Endometrium (tissue), 2 donors: ENCODE data around the gene CD109.

Experiments
- FAIRE-seq: peaks from 2 replicates; lab custom pipeline; 2012; peaks lifted over from hg19 to GRCh38; lab: Jason Lieb, UNC
- donor health status: control.
- donor health status: control.

Gene CD109

GRCh38 chr6:73727114-73727513 is 31.1 kb downstream of the CD109 start:
- FAIRE-seq: no peak

GRCh38 chr6:73728548-73729205 is 32.7 kb downstream of the CD109 start:
- FAIRE-seq: no peak

GRCh38 chr6:73731285-73731684 is 35.3 kb downstream of the CD109 start:
- no peak for FAIRE-seq

GRCh38 chr6:73732845-73733675 is 37.1 kb downstream of the CD109 start:
- FAIRE-seq: peak; percentile 37

- FAIRE-seq: no peak
Measured at GRCh38 chr6:73733791-73734190, 37.8 kb downstream of the CD109 start.

GRCh38 chr6:73734832-73735453 is 38.9 kb downstream of the CD109 start:
- no peak for FAIRE-seq

- no peak for FAIRE-seq
Measured at GRCh38 chr6:73738367-73739028, 42.5 kb downstream of the CD109 start.

GRCh38 chr6:73739096-73739495 is 43.1 kb downstream of the CD109 start:
- FAIRE-seq: peak; percentile 96

- FAIRE-seq: no peak
Measured at GRCh38 chr6:73742433-73742832, 46.4 kb downstream of the CD109 start.

GRCh38 chr6:73743081-73743480 is 47.1 kb downstream of the CD109 start:
- no peak for FAIRE-seq

- no peak for FAIRE-seq
Measured at GRCh38 chr6:73743556-73743955, 47.6 kb downstream of the CD109 start.

GRCh38 chr6:73746787-73747186 is 50.8 kb downstream of the CD109 start:
- FAIRE-seq: no peak

GRCh38 chr6:73747289-73747688 is 51.3 kb downstream of the CD109 start:
- no peak for FAIRE-seq

GRCh38 chr6:73752943-73753342 is 56.9 kb downstream of the CD109 start:
- FAIRE-seq: no peak

GRCh38 chr6:73766040-73766439 is 70.0 kb downstream of the CD109 start:
- no peak for FAIRE-seq

GRCh38 chr6:73768558-73768957 is 72.6 kb downstream of the CD109 start:
- FAIRE-seq: no peak

GRCh38 chr6:73769976-73770375 is 74.0 kb downstream of the CD109 start:
- FAIRE-seq: no peak

- FAIRE-seq: no peak
Measured at GRCh38 chr6:73774311-73774774, 78.3 kb downstream of the CD109 start.

GRCh38 chr6:73779943-73780342 is 83.9 kb downstream of the CD109 start:
- no peak for FAIRE-seq

GRCh38 chr6:73782911-73783310 is 86.9 kb downstream of the CD109 start:
- no peak for FAIRE-seq

- no peak for FAIRE-seq
Measured at GRCh38 chr6:73784726-73785505, 88.9 kb downstream of the CD109 start.

GRCh38 chr6:73790574-73790973 is 94.6 kb downstream of the CD109 start:
- FAIRE-seq: no peak
